CD1c-positive myeloid dendritic cell (primary cell): ENCODE data around the gene RAB22A.

ENCODE experiments used
- DNase-seq: peaks from one replicate; pipeline ENCODE4 v3.0.0-alpha.2; 2016; ENCODE audit errors: extremely low spot score

RAB22A gene

DNA sequence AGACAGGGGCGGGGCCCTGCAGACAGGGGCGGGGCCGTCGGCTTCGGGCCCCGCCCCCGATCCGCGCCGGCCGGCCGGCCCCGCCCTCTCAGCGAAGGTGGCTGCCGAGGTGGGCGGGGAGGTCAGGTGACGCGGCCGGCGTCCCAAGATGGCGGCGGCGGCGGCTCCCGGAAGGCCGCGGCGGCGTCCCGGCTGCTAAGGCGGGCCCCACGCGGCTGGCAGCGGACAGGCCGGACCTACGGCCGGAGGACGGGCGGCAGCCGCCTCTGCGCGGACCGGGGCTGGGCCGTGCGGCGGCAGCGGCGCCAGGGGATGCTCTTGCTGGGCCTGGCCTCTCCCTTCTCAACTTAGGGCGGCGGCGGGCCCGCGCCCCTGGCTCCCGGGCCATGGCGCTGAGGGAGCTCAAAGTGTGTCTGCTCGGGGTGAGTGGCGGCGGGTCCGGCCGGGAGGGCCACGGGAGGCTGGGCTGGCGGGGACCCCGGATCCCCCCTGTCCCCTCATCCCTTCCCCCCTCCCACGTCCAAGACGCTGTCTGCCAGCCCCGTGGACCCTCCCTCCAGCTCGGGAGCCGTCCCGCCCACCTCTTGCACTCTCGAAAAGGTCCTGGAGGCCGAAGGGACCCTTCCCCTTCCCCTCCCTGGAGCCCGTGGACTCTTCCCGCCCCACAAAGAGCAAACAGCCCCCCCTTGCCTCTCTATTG is at the start of gene RAB22A:
Gene RAB22A, plus strand, starts transcription at position 125 of the 700 bp plus-strand sequence. Its CDS starts 262 bp downstream, at position 387.
- DNase-seq, result peak; percentile 94

- DNase-seq, result no peak
Measured at GRCh38 chr20:58260006-58260405, 49.5 kb upstream of the RAB22A start.

GRCh38 chr20:58261660-58262059 is 47.9 kb upstream of the RAB22A start:
- no peak for DNase-seq

DNA sequence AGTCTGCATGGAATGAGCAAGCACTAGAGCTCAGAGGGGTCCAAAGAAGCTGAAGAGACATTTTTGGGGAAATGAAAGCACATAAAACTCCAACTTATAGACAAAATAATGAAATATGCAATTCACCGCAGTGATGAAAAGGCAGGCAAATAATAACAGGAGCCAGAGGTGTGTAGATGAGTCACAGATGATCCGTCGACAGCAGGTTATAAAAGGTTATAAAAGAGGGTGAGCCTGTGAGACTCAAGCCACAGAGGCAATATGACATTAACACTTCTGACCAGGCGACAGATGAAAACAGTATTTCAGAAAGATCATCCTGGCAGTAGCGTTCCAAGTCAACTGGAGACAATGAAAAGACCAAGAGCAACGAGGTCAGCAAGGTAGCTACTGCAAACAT is 45.2 kb upstream of the RAB22A start:
- no peak for DNase-seq

DNA sequence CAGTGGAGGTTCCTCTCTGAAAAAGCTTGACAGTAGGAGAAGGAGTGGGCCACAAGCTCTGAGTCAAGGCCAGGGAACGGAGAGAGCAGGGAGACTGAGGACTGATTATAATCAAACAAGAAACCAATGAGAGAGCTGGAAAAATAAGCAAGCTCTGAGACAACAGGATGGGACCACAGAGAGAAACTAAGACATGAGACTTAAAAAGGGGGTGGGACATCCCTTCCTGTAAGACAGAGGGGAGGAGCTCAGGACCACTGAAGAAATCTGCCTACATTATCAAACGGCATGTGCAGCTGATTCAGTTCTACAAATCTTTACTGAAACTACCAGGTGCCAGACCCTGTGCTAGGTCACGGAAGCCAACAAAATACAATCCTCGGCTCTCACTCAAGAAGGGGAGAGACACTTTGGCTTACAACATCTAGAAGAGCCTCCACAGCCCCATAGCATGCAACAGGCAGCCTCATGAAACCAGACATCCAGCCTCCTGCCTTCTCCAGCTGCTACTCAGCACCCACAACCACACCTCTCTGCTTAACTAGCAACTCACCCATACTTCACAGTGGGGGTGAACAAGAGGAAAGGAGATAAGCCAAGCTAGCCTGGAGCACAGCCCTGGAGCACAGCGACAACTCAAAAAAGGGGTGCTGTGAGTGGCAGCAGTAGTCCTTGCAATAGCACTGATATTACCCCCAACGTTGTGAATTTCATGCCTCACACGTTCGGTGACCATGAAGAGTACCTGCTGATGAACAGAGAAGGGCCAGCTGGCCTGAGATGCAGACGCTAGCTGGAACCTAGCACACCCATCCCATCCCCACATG is 41.9 kb upstream of the RAB22A start:
- no peak for DNase-seq

GRCh38 chr20:58268421-58268821 is 41.1 kb upstream of the RAB22A start:
- DNase-seq, result no peak

DNA sequence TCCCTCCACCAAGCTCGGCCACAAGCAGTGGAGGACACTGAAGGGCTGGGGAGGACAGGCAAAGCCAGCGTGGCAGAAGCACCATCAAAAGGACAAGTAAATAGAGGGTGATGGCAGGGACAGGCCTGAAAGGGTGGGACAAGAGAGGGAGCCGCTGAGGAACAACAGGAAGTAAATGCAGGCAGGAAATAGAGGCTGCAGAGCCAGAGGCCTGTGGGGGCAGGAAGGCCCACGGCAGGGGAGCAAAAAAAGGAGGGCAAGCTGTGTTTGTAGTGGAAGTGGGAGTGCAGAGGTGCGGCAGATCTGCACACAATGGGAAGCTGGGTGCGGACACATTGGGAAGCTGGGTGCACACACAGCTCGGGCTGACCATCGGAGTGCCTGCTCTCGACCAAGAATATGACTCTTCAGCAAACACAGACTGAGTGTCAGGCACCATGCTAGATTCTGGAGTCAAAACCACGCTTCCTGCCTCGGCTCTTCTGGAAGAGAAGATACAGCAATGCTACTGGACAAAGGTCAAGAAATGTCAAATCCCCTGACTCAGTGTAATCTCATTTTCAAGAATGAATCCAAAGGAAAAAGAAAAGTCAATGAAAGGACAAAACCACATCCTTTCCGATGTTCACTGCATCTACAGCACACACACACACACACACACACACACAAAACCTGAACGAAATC is 40.4 kb upstream of the RAB22A start:
- no peak for DNase-seq

DNA sequence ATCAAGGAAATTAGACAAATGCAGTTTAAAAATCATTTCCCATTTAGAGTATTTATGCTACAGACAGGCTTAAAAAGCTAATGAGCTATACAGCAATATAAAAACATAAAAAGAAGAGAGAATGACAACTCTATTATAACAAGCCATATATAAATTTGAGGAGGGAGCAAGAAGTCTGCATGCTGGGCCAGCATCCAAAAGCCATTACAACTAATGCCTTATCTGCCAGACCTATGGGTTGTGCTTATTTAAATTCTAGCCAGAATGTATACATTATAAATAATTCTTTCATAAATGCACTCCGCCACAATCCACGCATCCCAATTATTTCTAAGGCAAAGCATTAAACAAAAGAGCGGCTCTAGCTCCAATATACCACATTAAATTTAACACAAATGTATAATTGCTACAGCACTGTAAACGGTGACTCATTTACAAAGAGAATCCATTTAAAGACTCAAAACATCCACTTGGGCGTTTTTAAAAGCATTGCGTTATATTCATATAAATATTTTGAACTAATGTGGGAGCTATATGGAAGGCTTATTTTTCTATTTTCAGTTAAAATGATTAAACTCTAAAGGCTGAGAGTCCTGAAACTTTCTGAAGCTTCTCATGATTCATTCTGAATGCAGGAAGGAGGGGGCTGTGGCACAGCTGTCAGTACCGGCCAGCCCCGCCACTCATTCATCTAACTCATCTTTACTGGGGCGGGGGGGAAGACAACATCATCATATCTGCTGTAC is 37.7 kb upstream of the RAB22A start:
- DNase-seq, result no peak

DNA sequence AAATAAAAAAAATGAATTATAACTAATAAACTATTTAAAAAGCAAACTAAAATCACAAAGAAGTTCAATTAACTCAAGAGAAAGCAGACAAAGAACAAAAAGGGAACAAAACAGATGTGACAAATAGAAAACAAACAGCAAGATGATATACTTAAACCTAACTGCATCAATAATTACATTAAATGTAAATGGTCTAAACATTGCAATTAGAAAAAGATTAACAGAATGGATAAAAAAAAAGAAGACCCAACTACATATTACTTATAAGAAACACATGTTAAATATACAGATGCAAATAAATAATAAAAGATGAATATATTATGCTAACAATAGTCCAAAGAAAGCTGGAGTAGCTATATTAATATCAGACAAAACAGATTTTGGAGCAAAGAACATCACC is 35.1 kb upstream of the RAB22A start:
- DNase-seq, result no peak

DNA sequence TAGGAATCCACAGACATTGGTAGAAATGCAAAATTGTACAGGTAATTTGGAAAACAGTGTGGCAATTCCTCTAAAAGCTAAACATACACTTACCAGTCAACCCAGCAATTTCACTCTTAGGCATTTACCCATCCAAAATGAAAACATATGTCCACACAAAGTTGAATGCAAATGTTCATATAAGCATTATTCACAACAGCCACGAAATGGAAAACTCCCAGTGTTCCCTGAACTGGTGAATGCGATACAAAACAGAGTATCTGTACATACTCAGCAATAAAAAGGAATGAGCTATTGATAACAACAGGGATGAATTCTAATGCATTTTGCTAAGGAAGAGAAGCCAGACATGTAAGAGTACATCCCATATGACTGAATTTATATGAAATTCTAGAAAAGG is 32.4 kb upstream of the RAB22A start:
- DNase-seq, result no peak

DNA sequence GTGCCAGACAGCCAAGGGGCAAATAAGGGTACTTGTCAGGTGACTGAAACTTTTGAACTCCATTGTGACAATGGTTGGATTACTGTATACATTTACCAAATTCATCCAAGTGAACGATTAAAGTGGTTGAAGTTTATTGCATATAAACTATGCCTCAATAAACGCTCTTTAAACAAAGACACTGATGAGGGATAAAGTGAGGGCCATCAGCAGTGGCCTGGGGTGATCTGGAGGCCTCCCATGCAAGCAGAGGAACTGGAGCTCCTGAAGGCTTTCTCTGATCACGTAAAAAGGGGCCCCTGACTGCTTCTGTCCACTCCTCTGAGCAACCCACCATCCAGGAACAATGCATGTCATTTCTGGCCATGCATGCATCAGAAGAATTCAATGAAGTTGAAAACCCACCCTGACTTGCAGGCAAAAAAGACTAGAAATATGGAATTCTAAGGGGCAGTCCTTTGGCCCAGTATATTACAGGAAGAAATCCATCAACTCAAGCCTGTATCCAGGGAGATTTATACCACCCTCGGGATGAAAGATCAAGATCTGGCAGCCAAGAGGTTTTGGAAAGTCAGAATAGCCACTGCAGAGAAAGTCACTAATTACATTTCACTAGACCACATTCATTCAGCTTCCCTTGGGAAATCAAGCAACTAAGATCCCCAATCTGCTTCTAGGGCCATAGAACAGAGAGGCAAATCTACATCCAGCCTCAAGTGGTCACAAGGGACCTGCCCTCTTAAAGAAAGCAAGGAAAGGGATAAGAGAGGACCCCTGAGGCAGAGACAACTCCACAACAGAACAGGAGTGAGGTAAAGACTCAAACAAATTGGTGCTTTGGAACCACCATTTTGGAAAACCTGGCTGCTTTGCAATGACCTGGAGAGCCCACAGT is 31.7 kb upstream of the RAB22A start:
- DNase-seq, result no peak

DNA sequence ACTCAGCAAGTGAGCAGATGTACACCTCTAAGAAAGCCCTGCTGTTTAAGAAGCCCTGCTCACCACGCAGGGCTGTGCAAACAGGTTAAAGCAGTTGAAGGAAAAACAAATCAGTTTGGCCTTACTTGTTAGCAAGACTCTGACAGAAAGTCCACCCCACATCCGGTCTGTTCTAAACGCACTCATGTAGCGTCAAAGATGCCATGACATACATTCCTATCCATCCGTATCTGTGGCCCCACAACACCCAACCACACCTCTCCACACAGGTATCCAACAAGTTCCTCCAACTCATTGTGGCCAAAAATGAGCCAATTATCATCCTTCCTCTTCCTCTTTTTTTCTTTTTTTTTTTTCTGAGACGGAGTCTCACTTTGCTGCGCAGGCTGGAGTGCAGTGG is 22.8 kb upstream of the RAB22A start:
- DNase-seq, result no peak

DNA sequence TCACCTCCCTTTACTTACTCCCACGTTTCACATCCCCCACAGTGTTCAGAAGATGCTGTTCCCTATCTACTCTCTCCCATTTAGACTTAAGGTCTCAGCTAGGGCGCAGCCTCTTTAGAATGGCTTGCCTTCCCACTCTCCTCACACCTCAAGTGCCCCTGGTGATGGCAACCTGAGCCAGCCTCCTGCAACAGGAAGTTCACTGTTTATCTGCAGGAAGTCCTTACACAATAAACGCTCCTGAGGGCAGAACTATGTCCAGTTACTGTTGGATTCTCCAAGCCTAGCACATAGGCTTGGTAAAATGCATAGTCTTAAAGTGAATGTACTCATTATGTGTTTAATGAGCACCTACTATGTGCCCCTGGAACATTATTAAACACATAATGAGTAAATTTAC is 21.9 kb upstream of the RAB22A start:
- DNase-seq, result no peak

DNA sequence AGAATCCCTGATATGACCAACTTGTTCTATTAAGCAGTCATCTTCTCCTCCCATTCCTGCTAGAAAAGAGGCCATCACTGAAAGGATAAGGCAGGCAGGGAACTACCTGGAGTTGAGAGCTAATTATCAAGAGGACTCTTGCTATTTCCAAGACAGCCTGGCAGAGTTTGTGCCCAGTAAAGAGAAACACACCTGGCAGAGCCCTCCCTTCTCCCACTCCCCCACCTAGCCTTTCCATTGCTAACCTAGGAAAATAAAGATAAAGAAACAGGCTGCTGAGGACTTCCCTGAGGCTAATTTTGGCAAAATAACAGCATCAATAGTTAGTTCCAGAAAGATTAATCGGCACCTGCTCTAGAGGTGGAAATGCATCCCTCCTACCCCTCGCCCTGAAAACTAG is 20.4 kb upstream of the RAB22A start:
- DNase-seq, result no peak

GRCh38 chr20:58293453-58293852 is 16.1 kb upstream of the RAB22A start:
- DNase-seq, result no peak

GRCh38 chr20:58294497-58295455 is 14.7 kb upstream of the RAB22A start:
- DNase-seq, result no peak

DNA sequence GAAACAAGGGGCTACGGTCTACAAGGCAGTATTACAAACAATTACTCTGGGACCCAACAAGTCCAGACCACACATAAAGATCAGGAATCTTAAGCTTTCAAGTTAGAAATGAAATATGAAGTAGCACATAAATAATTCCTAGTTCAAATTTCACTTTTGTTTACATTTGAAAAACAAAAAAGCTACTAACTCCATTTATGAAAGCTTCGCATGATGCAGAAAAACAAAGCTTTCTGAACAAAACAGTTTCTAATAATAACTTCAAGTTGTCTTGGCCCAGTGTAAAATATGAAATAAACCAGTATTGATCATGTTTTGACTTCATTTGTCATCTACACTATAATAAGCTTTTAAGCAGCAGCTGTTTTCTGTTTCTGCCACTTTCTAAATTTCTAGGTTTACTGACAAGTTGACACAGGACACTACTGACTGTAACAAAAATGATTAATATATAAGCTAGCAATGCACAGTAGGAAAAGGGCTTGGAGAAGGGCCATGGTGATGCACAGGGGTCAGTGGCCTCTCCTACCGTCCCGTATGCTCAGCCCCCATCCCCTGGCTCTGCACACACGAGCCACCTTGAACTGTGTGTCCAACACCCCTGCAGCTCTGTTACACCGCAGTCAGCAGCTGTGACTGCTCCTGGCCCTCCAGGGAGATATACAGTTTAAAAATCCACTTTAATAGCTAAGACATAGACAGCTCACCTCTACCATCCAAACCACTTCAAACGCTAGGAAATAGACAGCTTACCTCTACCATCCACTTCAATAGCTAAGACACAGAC is 13.3 kb upstream of the RAB22A start:
- DNase-seq, result no peak

DNA sequence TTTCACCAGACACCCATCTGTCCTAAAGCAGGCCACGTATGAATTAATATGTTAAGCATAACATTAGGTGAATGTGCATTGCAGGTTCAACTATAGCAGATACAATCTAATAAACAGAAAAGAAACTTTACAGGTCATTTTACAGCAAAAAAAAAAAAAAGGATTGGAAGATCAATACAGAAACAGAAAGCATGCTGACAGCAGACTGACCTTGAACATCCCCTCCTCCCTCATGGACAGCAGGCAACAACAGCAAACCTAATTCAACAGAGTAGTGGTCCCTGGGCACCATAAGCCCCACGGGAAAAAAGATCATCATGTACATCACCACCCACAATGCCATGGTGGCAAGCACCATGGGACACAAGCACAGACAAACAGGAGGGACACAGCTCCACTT is 12.1 kb upstream of the RAB22A start:
- no peak for DNase-seq

DNA sequence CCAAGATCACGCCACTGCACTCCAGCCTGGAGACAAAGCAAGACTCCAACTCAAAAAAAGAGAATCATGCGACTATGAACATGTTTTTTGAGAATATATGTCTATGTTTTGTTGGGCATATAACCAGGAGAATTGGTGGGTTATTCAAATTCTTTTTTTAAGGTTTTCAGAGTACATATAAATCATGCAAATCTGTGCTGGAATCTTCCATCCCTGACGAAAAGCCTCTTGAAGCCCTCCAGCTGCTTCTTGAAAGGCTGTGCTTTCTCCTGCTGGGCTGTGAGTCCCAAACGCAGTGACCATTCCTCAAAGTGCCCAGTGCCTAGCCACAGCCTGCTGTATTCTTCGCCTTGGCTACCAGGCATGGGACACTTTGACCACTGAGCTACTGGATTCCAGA is 9.2 kb upstream of the RAB22A start:
- DNase-seq, result no peak
